ENCODE data around the gene IL22RA2. TPM values are rescaled to one million over a fixed set of nuclear protein-coding genes. Genes with fewer than 3 reads are reported as not detected.

IL22RA2 gene
- total RNA-seq, 1 donor from 2014 or later = not detected

GRCh38 chr6:137134483-137134882, 39.0 kb downstream of the IL22RA2 start:
- Mint-ChIP-seq H3K4me1 (no peaks in the 10 kb centered on the region), H3K36me3 (peaks cover 2% of the 10 kb centered on the region), H3K27me3 (ENCODE audit: low read depth) (peaks cover 12% of the 10 kb centered on the region), H3K4me3 (no peak overlapping the region), H3K27ac (no peak overlapping the region), H3K9me3 (peaks cover 25% of the 10 kb centered on the region)
- DNase-seq (ENCODE audit: low spot score in 2 of 2, unreplicated experiment in 2 of 2) = no peak
- TF ChIP-seq, protein P1, sequence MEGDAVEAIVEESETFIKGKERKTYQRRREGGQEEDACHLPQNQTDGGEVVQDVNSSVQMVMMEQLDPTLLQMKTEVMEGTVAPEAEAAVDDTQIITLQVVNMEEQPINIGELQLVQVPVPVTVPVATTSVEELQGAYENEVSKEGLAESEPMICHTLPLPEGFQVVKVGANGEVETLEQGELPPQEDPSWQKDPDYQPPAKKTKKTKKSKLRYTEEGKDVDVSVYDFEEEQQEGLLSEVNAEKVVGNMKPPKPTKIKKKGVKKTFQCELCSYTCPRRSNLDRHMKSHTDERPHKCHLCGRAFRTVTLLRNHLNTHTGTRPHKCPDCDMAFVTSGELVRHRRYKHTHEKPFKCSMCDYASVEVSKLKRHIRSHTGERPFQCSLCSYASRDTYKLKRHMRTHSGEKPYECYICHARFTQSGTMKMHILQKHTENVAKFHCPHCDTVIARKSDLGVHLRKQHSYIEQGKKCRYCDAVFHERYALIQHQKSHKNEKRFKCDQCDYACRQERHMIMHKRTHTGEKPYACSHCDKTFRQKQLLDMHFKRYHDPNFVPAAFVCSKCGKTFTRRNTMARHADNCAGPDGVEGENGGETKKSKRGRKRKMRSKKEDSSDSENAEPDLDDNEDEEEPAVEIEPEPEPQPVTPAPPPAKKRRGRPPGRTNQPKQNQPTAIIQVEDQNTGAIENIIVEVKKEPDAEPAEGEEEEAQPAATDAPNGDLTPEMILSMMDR (IDR thresholded peaks at IDR 0.05; ENCODE audit: unreplicated experiment) = no peak

GRCh38 chr6:137133122-137133521, 40.3 kb downstream of the IL22RA2 start:
- DNase-seq (ENCODE audit: low spot score in 2 of 2, unreplicated experiment in 2 of 2) = no peak
- Mint-ChIP-seq H3K27me3 (ENCODE audit: low read depth) (peaks cover 9% of the 10 kb centered on the region), H3K36me3 (peaks cover 2% of the 10 kb centered on the region), H3K4me3 (no peak overlapping the region), H3K4me1 (no peaks in the 10 kb centered on the region), H3K27ac (no peak overlapping the region), H3K9me3 (peaks cover 34% of the 10 kb centered on the region)
- TF ChIP-seq, protein P1 (IDR thresholded peaks at IDR 0.05; ENCODE audit: unreplicated experiment) = no peak

DNA sequence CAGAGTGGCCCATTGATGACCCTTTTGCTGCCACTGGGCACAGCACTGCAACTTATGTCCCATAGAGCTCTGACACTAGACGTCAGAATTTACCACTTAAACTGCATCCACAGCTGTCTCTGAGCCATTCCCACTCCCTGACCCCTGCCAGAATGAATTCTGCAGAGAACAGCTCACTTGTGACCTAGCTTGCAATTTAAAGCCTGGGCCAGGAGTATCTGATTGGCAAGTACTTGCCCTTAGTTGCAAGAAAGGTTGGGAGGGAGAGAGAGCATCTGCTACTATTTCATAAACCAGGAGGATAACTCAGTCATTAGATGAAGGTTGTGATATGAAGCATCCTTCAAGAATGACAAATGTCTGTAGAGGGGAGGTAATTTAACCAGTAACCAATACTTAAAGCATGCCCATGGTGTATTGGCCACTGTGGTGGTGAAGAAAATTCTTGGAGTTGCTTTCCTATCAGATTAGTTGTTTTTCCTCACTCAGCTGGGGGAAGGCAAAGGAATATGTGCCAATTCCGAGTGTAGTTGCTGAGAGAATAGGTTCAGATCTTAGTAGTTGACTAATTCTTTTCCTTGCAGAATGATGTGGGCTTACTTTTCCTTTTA, 46.5 kb downstream of the IL22RA2 start:
- H3K9me3 Mint-ChIP-seq = peaks cover 17% of the 10 kb centered on the region
- no peak for DNase-seq (ENCODE audit: low spot score in 2 of 2, unreplicated experiment in 2 of 2)
- TF ChIP-seq, protein P1 (IDR thresholded peaks at IDR 0.05; ENCODE audit: unreplicated experiment) = no peak
- H3K4me1 Mint-ChIP-seq = no peaks in the 10 kb centered on the region
- no peak overlapping the region for H3K27ac Mint-ChIP-seq
- no peaks in the 10 kb centered on the region for H3K36me3 Mint-ChIP-seq
- H3K4me3 Mint-ChIP-seq = no peak overlapping the region
- peaks cover 9% of the 10 kb centered on the region for H3K27me3 Mint-ChIP-seq (ENCODE audit: low read depth)

GRCh38 chr6:137123078-137123477, 50.4 kb downstream of the IL22RA2 start:
- DNase-seq (ENCODE audit: low spot score in 2 of 2, unreplicated experiment in 2 of 2) = no peak
- Mint-ChIP-seq H3K27me3 (ENCODE audit: low read depth) (no peaks in the 10 kb centered on the region), H3K27ac (no peak overlapping the region), H3K36me3 (no peaks in the 10 kb centered on the region), H3K9me3 (peaks cover 22% of the 10 kb centered on the region), H3K4me3 (no peak overlapping the region), H3K4me1 (no peaks in the 10 kb centered on the region)
- TF ChIP-seq, protein P1 (IDR thresholded peaks at IDR 0.05; ENCODE audit: unreplicated experiment) = no peak

DNA sequence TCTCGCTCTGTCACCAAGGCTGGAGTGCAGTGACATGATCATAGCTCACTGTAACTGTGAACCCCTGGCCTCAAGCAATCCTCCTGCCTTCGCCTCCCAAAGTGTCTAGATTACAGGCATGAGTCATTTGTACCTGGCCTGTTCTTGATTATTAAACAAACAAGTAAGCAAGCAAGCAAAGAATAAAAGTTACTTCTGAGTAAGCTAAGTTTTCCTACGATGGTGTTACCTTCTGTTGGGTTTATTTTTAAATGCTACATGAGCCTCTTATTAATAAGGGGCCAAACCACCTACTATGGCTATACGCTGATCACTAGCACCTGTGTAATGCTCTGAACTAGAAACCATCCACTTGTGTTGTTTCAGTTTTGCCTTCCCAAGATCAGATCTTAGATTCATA, 50.8 kb downstream of the IL22RA2 start:
- Mint-ChIP-seq H3K27me3 (ENCODE audit: low read depth) (no peaks in the 10 kb centered on the region), H3K4me3 (no peak overlapping the region), H3K36me3 (no peaks in the 10 kb centered on the region)

More for the DNA sequence above, 50.8 kb downstream of the IL22RA2 start:
- H3K27ac Mint-ChIP-seq = no peak overlapping the region
- peaks cover 22% of the 10 kb centered on the region for H3K9me3 Mint-ChIP-seq
- TF ChIP-seq, protein P1 (IDR thresholded peaks at IDR 0.05; ENCODE audit: unreplicated experiment) = no peak
- H3K4me1 Mint-ChIP-seq = no peaks in the 10 kb centered on the region
- no peak for DNase-seq (ENCODE audit: low spot score in 2 of 2, unreplicated experiment in 2 of 2)

All from mesothelial cell of epicardium (in vitro differentiated cells).